NCI-H1092 (cell line): Measurements from ENCODE around the gene PROCA1.
A peak's percentile ranks its signal among the peaks of the same experiment; 100 is the strongest.

Source experiments
- DNase-seq: peaks from one replicate; lab custom pipeline; 2025; lab: John Stamatoyannopoulos, UW

The PROCA1 gene

GRCh38 chr17:28707339-28707720 is 4.4 kb downstream of the PROCA1 start:
- no peak for DNase-seq

- no peak for DNase-seq
These were observed 5.0 kb downstream of the PROCA1 start for GRCh38 chr17:28706471-28707338.

- no peak for DNase-seq
These were observed 5.9 kb downstream of the PROCA1 start for GRCh38 chr17:28705728-28706334.

- DNase-seq = no peak
These were observed 6.5 kb downstream of the PROCA1 start for GRCh38 chr17:28705074-28705659.

- no peak for DNase-seq
These were observed 7.3 kb downstream of the PROCA1 start for GRCh38 chr17:28704219-28704858.

GRCh38 chr17:28703552-28704218 is 8.0 kb downstream of the PROCA1 start:
- DNase-seq = no peak

- no peak for DNase-seq
These were observed 8.9 kb downstream of the PROCA1 start for GRCh38 chr17:28702752-28703150.

GRCh38 chr17:28702026-28702751 is 9.5 kb downstream of the PROCA1 start:
- DNase-seq = peak; percentile 86

- DNase-seq = peak; percentile 31
These were observed 10.7 kb downstream of the PROCA1 start for GRCh38 chr17:28700830-28701492.

GRCh38 chr17:28700278-28700677 is 11.4 kb downstream of the PROCA1 start:
- DNase-seq = no peak

GRCh38 chr17:28698253-28698941 is 13.3 kb downstream of the PROCA1 start:
- DNase-seq = no peak

- DNase-seq = no peak
These were observed 17.8 kb downstream of the PROCA1 start for GRCh38 chr17:28693869-28694268.

- no peak for DNase-seq
These were observed 22.7 kb downstream of the PROCA1 start for GRCh38 chr17:28689011-28689410.

- DNase-seq = no peak
These were observed 23.2 kb downstream of the PROCA1 start for GRCh38 chr17:28688481-28688880.

GRCh38 chr17:28686296-28686695 is 25.4 kb downstream of the PROCA1 start:
- no peak for DNase-seq

GRCh38 chr17:28685366-28685765 is 26.3 kb downstream of the PROCA1 start:
- no peak for DNase-seq

GRCh38 chr17:28684963-28685362 is 26.7 kb downstream of the PROCA1 start:
- no peak for DNase-seq

- no peak for DNase-seq
These were observed 29.0 kb downstream of the PROCA1 start for GRCh38 chr17:28682655-28683054.

GRCh38 chr17:28675980-28676379 is 35.7 kb downstream of the PROCA1 start:
- no peak for DNase-seq

- DNase-seq = no peak
These were observed 36.2 kb downstream of the PROCA1 start for GRCh38 chr17:28675490-28675889.
